IPS-NIHi7 (cell line): ENCODE results near the gene ARL6IP5.

Source experiments
- DNase-seq: peaks from one replicate; pipeline ENCODE4 v3.0.0; 2012; ENCODE audit warnings: mixed read lengths; ENCODE audit errors: extremely low spot score

Gene ARL6IP5

GRCh38 chr3:69085833-69086722, 1.3 kb downstream of the ARL6IP5 start:
- no peak for DNase-seq

DNA sequence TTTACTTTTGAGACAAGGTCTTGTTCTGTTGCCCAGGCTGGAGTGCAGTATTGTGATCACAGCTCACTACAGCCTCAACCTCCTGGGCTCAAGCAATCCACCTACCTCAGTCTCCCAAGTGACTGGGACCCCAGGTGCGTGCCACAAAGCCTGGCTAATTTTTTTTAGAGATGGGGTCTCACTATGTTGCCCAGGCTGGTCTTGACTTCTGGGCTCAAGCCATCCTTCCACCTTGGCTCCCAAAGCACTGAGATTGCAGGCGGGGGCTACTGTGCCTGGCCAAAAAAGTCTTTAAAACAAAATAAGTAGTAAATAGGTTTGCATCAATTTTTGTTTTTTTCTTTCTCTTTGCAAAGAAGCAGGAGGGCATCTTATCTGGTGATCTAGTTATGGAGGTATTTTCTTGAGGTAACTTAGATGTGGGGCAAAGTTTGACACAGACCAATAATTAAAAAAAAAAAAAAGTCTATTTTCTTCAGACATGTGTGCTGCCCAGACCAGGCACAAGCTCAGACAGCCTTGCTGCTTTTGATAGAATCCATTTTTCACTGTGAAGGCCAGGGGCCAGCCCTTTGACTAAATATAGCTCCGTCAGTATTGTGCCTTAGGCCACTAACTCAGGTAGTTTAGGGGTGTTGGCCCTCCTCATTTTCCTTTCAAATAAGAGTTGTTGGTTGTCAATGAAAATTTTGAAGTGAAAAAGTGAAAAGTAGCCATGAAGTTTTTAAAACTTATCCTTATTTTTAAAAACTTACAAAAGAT, 2.5 kb downstream of the ARL6IP5 start:
- no peak for DNase-seq

GRCh38 chr3:69088063-69088462, 3.3 kb downstream of the ARL6IP5 start:
- DNase-seq = no peak

GRCh38 chr3:69090021-69090420, 5.3 kb downstream of the ARL6IP5 start:
- DNase-seq = no peak

DNA sequence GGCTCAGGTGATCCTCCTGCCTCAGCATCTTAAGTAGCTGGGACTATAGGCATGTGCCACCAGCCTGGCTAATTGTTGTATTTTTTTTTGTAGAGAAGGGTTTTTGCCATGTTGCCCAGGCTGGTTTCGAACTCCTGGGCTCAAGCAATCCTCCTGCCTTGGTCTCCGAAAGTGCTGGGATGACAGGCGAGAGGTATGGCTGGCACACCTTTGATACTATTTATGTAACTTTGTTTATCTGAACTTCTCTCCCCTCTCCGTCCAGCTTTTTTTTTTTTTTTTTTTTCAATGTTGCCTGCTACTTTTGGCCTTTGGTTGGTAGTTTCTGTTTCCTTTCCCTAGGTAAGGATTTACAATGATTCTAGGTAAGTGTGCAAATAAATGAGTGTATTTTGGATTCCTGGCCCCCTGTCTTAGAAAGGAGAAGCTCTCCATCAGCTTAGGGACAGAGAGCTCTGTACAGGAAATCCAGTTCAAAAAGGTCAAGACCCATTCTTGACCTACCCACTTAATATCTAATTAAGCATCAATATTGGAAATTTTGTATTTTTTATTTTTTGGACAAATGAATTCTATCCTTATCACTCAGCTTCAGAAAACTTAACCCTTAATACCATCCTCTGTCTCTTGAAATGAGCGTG, 6.8 kb downstream of the ARL6IP5 start:
- no peak for DNase-seq

GRCh38 chr3:69092030-69092516, 7.3 kb downstream of the ARL6IP5 start:
- no peak for DNase-seq

DNA sequence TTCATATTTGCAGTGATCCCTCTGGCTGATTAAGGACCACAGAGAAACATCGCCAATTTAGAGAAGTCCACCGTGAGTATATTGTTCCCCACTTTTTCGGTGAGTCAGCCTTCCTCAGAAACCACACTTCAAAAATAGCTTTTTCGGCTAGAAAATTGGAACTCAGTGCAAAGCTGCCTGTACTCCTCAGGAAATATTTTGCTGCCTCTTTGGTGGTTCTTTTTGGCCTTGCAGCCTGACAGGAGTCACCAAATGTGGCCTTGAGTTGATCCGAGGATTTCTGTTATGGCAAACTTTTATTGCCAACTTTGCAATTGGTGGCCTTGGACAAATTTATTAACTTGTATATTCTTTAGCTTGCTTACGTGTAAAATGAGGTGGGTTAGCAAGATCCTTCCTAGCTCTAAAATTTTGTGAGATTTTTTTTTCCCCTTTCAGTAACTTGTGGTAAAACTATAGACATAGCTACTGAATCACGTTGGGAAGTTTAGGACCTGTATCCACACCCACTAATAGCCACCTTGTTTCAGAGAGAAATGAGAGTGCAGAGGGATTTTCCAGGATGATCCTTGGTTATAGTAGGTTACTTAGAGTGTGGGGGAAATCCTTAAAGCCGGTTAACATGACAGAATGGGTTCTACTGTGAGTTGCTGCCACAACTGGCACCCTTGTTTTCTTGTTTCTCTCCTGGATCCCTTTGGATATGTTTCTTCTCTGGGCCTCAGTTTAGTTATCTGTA, 9.9 kb downstream of the ARL6IP5 start:
- no peak for DNase-seq

GRCh38 chr3:69095636-69096035, 10.9 kb downstream of the ARL6IP5 start:
- DNase-seq = no peak

DNA sequence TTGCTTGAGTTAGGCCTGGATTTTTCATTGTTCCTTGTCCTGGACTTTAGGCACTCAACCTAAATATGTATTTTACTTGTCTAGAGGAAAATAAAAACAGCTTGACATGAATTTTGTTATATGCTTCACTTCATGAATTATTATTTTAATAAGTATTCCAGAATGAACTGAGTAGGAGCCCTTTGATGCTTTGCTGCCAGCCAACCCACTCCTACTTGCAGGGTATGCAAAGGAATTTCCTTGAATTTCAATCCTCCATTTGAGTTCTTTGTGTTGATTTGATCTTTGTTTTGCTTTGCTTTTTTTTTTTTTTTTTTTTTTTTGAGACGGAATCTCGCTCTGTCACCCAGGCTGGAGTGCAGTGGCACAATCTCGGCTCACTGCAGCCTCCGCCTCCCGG, 11.6 kb downstream of the ARL6IP5 start:
- no peak for DNase-seq

- DNase-seq = no peak
Measured at GRCh38 chr3:69097407-69098086, 12.8 kb downstream of the ARL6IP5 start.

DNA sequence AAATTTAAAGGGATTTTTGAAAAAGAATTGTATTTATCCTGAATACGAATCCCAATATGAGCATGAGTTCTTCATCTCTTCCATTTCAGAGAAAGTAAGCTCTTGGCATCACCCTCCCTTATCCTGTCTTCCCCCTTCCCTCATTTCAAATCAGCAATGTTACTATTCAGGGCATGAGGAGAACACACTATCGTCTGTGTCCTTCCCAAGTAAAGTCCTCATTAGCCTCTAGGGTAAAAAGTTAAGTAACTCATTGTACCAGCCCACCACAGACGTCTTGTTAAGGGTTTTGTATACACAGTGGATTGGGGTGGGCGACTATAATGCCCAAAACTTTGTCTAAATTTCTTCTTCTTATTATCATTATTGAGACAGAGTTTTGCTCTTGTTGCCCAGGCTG, 14.8 kb downstream of the ARL6IP5 start:
- DNase-seq = no peak

DNA sequence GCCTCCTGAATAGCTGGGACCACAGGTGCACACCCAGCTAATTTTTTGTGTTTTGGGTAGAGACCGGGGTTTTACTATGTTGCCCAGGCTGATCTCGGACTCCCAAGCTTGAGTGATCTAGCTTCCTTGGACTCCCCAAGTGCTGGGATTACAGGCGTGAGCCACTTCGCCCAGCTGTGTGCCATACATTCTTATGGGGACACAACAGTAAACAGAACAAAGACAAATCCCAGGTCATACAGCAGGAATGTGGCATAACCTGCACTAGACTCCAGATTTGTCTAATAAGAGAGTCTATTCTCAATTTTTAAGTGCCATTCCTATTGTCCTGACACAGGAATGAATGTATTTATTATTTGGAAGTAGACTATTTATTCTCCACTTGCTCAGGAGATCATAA, 17.6 kb downstream of the ARL6IP5 start:
- DNase-seq = no peak

DNA sequence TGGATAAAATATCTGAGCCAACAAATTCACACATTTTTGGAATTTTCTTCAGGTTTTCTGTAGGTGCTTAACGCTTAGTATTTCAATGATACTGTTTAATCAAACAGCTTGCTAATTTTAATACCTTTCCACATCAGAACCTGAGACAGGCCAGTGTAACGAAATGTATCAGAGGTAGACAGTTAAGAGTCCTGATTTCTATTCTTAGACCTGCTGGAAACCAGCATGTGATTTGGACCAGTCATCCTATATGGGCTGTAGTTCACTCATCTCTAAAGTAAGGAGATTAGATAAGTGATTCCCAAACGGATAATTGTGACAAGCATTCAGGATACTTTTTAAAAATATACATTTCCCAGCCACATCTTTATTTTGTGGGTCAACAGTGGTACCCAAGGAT, 18.4 kb downstream of the ARL6IP5 start:
- no peak for DNase-seq

- DNase-seq = no peak
Measured at GRCh38 chr3:69104586-69104985, 19.8 kb downstream of the ARL6IP5 start.

DNA sequence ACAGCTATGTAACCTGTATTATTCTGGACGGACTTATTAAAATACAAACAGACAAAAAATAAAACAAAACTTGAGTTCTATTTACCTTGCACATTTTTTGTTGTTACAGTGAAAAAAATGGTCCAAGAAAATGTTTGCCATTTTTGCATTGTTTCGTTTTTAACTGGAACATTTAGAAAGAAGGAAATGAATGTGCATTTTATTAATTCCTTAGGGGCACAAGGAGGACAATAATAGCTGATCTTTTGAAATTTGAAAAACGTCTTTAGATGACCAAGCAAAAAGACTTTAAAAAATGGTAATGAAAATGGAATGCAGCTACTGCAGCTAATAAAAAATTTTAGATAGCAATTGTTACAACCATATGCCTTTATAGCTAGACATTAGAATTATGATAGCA, 20.6 kb downstream of the ARL6IP5 start:
- DNase-seq = no peak

DNA sequence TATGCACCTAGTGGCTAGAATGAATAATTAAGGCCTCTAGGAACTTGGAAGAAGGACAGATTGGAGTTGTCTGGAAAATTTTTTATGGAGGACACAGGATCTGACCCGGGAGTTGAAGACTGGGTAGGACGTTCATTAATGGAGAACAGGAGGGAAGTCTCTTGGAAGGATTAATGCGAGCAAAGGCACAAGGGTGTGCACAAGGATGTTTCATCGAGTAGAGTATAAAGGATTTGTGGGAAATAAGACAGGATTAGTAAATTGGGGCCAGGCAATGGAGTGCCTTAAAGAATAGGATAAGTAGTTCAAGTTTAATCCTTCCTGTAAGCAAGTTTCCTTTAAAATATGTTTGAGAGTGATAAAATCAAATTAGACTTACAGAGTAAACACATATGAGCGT, 23.1 kb downstream of the ARL6IP5 start:
- no peak for DNase-seq

DNA sequence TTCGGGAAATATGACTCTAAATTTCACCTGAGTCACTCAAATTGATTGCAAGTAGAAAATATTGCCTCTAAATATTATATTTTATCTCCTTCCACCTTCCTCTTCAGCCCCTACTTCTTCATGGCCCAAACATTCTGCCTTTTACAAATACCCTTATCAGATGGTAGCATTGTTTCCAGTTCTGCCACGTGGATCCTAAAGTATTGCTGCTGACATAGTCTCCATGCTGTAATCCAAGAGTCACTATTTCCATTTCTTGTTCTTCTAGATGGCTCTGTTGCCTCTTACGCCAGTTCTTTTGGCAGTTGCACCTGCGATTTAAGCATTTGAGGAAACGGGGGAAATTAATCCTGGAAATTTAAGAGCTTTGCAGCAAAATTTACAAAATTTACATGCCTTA, 24.1 kb downstream of the ARL6IP5 start:
- no peak for DNase-seq

- no peak for DNase-seq
Measured at GRCh38 chr3:69110941-69111546, 26.3 kb downstream of the ARL6IP5 start.

DNA sequence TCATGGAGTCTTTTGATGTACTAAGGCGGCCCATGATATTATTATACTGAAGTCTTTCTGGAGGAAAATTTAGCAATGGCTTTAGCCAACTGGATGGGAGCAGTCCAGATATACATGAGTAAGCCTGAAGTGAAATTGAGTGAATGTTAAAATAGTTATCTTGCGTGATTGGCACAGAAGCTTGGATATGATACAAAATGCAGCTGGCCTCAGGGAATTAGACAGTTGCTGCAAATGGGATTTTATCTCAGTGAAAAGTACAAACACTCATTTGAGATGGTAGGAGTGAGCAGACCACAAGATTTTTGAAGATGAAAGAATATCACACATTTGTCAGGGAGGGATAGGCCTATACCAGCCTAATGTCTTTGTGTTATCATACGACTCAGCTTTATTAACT, 28.8 kb downstream of the ARL6IP5 start:
- no peak for DNase-seq

DNA sequence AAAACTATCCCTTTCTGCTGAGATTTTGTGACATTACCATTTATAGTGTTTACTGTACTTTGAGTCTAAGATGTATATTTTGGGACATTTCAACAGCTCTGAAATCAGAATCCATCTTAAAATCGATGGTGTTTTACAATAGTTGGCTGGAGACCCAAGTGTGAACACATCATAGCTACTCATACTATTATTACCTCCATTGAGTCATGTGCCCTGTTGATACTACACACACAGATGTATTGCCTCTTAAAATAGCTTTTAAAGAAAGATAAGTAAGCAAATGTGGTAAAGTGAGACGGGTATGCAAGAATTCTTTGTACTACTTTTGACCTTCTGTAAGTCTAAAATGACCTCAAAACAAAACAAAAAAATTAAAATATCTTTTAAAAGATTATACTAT, 31.0 kb downstream of the ARL6IP5 start:
- no peak for DNase-seq

DNA sequence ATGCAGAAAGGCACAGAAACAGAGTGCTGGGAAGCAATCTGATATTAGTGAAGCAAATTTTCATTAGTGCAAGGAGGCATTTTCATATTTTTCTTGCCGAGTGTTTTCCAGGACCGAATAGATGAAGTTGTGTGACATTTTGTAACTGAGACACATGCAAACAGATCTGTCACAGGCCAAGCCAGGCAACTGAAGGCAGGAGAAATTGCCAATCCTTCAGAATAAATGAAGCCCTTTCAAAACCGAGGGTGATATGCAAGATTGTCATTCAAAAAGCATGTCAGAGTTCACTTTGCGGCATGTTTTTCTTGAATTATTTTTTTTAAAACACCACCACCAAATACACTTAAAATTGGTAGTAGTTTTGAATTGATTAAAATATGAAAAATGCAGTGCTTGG, 31.4 kb downstream of the ARL6IP5 start:
- no peak for DNase-seq
